Adrenal gland (tissue), 5 donors: ENCODE measurements around the gene CELF5.

ENCODE experiments used
- POLR2A ChIP-seq, 2 donors: fragments of 450-650 bp; IDR thresholded peaks; one replicate each; pipeline ENCODE4 v1.6.1; 2017; ENCODE audit warnings: antibody characterized with exemption in 2 of 2, mild to moderate bottlenecking in 2 of 2, moderate library complexity in 1 of 2
- TF ChIP-seq, protein P1 (sequence below), 6 experiments: fragments of 450-650 bp in 4 of 6; fragments of 200-600 bp in 2 of 6; sonication (generic) in 1 of 6; IDR thresholded peaks; 1 replicate in 5 of 6; 2 replicates in 1 of 6; pipeline versions ENCODE4 v1.5.1 to v1.8.0; 2016 to 2021; ENCODE audit warnings: antibody characterized with exemption in 6 of 6, mild to moderate bottlenecking in 2 of 6, moderate library complexity in 1 of 6
- donor health status: DM: no; HTN: no; CAD: no.

DNA sequence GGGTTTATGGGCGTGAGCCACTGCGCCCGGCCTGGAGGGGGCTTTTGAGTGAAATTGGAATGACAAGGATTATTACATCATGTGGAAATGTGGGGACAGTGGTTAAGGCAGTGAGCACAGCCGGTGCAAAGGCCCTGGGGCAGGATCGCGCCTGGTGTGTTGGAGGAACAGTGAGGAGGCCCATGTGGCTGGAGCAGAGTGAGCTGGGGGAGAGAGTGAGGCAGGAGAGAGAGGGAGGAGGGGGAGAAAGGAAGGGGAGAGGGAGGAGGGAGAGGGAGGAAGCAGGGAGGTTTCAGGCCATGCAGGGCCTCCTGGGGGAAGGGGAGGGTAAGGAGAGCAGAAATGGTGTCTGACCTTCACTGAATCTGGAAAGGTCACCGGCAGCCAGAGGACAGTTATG, 11.3 kb upstream of the CELF5 start:
- TF ChIP-seq, protein P1, sequence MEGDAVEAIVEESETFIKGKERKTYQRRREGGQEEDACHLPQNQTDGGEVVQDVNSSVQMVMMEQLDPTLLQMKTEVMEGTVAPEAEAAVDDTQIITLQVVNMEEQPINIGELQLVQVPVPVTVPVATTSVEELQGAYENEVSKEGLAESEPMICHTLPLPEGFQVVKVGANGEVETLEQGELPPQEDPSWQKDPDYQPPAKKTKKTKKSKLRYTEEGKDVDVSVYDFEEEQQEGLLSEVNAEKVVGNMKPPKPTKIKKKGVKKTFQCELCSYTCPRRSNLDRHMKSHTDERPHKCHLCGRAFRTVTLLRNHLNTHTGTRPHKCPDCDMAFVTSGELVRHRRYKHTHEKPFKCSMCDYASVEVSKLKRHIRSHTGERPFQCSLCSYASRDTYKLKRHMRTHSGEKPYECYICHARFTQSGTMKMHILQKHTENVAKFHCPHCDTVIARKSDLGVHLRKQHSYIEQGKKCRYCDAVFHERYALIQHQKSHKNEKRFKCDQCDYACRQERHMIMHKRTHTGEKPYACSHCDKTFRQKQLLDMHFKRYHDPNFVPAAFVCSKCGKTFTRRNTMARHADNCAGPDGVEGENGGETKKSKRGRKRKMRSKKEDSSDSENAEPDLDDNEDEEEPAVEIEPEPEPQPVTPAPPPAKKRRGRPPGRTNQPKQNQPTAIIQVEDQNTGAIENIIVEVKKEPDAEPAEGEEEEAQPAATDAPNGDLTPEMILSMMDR (IDR thresholded peaks at IDR 0.05): no peak
- no peak for TF ChIP-seq POLR2A (IDR thresholded peaks at IDR 0.05)
